Measurements from ENCODE around the gene ZMIZ1. TPM values are rescaled to one million over a fixed set of nuclear protein-coding genes. Genes with fewer than 3 reads are reported as not detected.
A peak's percentile ranks its signal among the peaks of the same experiment; 100 is the strongest.

Gene ZMIZ1
- total RNA-seq, 4 donors from 2014 or later: 71.9 to 104 (median 79.5) TPM

- WGBS: 39% methylated on average over 12 of the region's 12 CpGs
- Histone ChIP-seq H3K4me3 (no peak overlapping the region), H3K4me1 (peaks cover 96% of the 10 kb centered on the region), H3K27me3 (no peaks in the 10 kb centered on the region), H3K36me3 (peaks cover 9% of the 10 kb centered on the region), H3K9me3 (no peaks in the 10 kb centered on the region), H3K27ac (peak overlapping the region; percentile 47)
- no peak for DNase-seq (ENCODE audit: low spot score in 2 of 2)
- no peak for TF ChIP-seq POLR2A (IDR thresholded peaks at IDR 0.05)
- TF ChIP-seq POLR2AphosphoS5 (IDR thresholded peaks at IDR 0.05): no peak
- TF ChIP-seq, protein P1, sequence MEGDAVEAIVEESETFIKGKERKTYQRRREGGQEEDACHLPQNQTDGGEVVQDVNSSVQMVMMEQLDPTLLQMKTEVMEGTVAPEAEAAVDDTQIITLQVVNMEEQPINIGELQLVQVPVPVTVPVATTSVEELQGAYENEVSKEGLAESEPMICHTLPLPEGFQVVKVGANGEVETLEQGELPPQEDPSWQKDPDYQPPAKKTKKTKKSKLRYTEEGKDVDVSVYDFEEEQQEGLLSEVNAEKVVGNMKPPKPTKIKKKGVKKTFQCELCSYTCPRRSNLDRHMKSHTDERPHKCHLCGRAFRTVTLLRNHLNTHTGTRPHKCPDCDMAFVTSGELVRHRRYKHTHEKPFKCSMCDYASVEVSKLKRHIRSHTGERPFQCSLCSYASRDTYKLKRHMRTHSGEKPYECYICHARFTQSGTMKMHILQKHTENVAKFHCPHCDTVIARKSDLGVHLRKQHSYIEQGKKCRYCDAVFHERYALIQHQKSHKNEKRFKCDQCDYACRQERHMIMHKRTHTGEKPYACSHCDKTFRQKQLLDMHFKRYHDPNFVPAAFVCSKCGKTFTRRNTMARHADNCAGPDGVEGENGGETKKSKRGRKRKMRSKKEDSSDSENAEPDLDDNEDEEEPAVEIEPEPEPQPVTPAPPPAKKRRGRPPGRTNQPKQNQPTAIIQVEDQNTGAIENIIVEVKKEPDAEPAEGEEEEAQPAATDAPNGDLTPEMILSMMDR (IDR thresholded peaks at IDR 0.05): no peak
- TF ChIP-seq EP300 (IDR thresholded peaks at IDR 0.05): no peak
These were observed 116.5 kb downstream of the ZMIZ1 start for GRCh38 chr10:79185067-79185774.

GRCh38 chr10:79185796-79186374, 117.1 kb downstream of the ZMIZ1 start:
- H3K36me3 ChIP-seq: peaks cover 9% of the 10 kb centered on the region
- peak overlapping the region; percentile 47 for H3K27ac ChIP-seq
- no peaks in the 10 kb centered on the region for H3K9me3 ChIP-seq
- peaks cover 97% of the 10 kb centered on the region for H3K4me1 ChIP-seq
- no peaks in the 10 kb centered on the region for H3K27me3 ChIP-seq
- WGBS: 74% methylated on average over 7 of the region's 7 CpGs
- no peak overlapping the region for H3K4me3 ChIP-seq
- DNase-seq (ENCODE audit: low spot score in 2 of 2): no peak
- TF ChIP-seq, protein P1 (IDR thresholded peaks at IDR 0.05): no peak
- TF ChIP-seq POLR2AphosphoS5 (IDR thresholded peaks at IDR 0.05) (no peak), EP300 (IDR thresholded peaks at IDR 0.05) (no peak), POLR2A (IDR thresholded peaks at IDR 0.05) (no peak)

GRCh38 chr10:79186486-79187120, 117.8 kb downstream of the ZMIZ1 start:
- H3K4me3 ChIP-seq: no peak overlapping the region
- H3K9me3 ChIP-seq: no peaks in the 10 kb centered on the region
- DNase-seq (ENCODE audit: low spot score in 2 of 2): no peak
- peaks cover 9% of the 10 kb centered on the region for H3K36me3 ChIP-seq
- H3K4me1 ChIP-seq: peaks cover 97% of the 10 kb centered on the region
- TF ChIP-seq EP300 (IDR thresholded peaks at IDR 0.05): no peak
- TF ChIP-seq, protein P1 (IDR thresholded peaks at IDR 0.05): no peak
- no peak for TF ChIP-seq POLR2A (IDR thresholded peaks at IDR 0.05)
- TF ChIP-seq POLR2AphosphoS5 (IDR thresholded peaks at IDR 0.05): no peak
- peak overlapping the region; percentile 47 for H3K27ac ChIP-seq
- 76% methylated on average over 7 of the region's 7 CpGs for WGBS
- H3K27me3 ChIP-seq: no peaks in the 10 kb centered on the region

DNA sequence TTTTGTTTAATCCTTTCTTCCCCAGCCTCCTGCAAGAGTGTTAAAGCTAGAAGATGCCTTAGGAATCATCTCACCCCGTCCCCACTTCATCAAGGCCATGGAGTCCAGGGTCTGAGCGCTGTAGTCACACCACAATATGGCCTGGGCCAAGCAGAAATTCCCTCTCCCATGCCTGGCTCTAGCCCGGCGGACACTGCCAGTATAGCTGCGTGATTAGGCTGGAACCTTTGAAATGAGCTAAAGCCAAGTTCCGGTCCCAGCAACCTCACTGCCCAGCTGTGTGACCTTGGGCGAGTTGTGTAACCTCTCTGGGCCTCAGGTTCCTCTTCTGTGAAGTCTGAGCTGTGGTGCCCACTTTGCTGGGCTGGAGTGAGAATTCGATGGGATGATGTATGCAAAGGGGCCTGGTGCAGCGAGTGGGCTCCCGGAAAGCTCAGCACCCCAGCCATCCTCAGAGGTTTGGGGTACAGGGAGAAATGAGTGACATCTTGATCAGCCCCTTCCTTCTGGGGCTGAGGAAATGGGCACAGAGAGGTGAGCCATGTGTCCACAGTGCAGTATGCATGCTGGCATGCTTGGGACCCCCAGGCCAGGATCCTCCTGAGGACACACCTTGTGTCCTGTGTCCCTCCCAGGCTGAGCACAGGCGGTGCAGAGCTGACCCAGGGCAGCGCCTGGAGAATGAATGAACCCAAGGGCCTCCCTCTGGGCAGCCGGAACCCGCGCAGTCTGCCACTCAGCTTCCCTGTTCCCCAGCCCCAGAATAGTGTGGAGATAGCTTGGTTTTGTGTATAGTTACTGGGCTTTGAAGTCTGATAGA, 118.6 kb downstream of the ZMIZ1 start:
- no peaks in the 10 kb centered on the region for H3K27me3 ChIP-seq
- TF ChIP-seq, protein P1 (IDR thresholded peaks at IDR 0.05): no peak
- TF ChIP-seq EP300 (IDR thresholded peaks at IDR 0.05): no peak
- no peak for TF ChIP-seq POLR2A (IDR thresholded peaks at IDR 0.05)
- no peak for TF ChIP-seq POLR2AphosphoS5 (IDR thresholded peaks at IDR 0.05)
- DNase-seq (ENCODE audit: low spot score in 2 of 2): no peak
- no peaks in the 10 kb centered on the region for H3K9me3 ChIP-seq
- peaks cover 96% of the 10 kb centered on the region for H3K4me1 ChIP-seq
- 94% methylated on average over 15 of the region's 15 CpGs for WGBS
- peaks cover 9% of the 10 kb centered on the region for H3K36me3 ChIP-seq
- H3K27ac ChIP-seq: peak overlapping the region; percentile 1
- H3K4me3 ChIP-seq: no peak overlapping the region

All from suprapubic skin (tissue), 4 donors.